ENCODE data around the gene DOCK10.
A peak's percentile ranks its signal among the peaks of the same experiment; 100 is the strongest.

DOCK10 gene

GRCh38 chr2:225041851-225042799, at the start of gene DOCK10:
Gene DOCK10, minus strand, starts transcription at chr2:225042468. Its CDS starts 94 bp downstream, at chr2:225042374.
- Histone ChIP-seq H3K4me3 (ENCODE audit: low read depth, low read length) (peak within 1 kb of the TSS; percentile 74), H3K27me3 (ENCODE audit: control insufficient read depth, insufficient read depth, low read length) (peaks cover 70% of the 10 kb centered on the region), H3K27ac (ENCODE audit: low read depth, low read length) (no peak within 1 kb of the TSS)

DNA sequence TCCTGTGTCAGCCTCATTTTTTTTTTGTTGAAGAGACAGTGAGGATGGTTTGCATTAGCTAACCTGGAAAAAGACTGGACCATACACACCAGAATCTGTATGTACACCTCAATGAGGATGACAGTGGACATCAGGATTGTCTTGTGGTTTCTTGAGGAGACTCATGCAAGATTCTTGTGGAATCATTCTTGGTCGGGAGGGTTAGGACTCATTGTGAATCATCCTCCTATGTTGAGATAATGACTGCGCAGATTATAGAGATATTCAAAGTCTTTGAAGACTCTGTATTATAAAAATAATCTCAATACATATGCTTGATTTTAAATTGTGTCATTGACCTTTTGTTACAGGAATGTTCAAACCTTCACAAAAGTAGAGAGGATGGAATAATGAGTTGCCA, 49.1 kb upstream of the DOCK10 start:
- no peaks in the 10 kb centered on the region for H3K9me3 ChIP-seq (ENCODE audit: control insufficient read depth, insufficient read depth, low read length)
- no peak overlapping the region for H3K9ac ChIP-seq (ENCODE audit: low read depth, low read length)
- no peak overlapping the region for H3K4me3 ChIP-seq (ENCODE audit: low read depth, low read length)
- H3K4me1 ChIP-seq (ENCODE audit: control insufficient read depth, insufficient read depth, low read length): no peaks in the 10 kb centered on the region
- H3K27ac ChIP-seq (ENCODE audit: low read depth, low read length): no peak overlapping the region
- H3K27me3 ChIP-seq (ENCODE audit: control insufficient read depth, insufficient read depth, low read length): no peaks in the 10 kb centered on the region
- no peaks in the 10 kb centered on the region for H3K36me3 ChIP-seq (ENCODE audit: control insufficient read depth, insufficient read depth, low read length)

More at GRCh38 chr2:225041851-225042799, at the start of gene DOCK10:
- H3K9ac ChIP-seq (ENCODE audit: low read depth, low read length): no peak within 1 kb of the TSS
- no peaks in the 10 kb centered on the region for H3K9me3 ChIP-seq (ENCODE audit: control insufficient read depth, insufficient read depth, low read length)
- peaks cover 21% of the 10 kb centered on the region; the same call in 1 of the 2 replicates for H3K4me1 ChIP-seq (ENCODE audit: control insufficient read depth, insufficient read depth, low read length)
- no peaks in the 10 kb centered on the region for H3K36me3 ChIP-seq (ENCODE audit: control insufficient read depth, insufficient read depth, low read length)

GRCh38 chr2:225090746-225091145, 48.5 kb upstream of the DOCK10 start:
- Histone ChIP-seq H3K9ac (ENCODE audit: low read depth, low read length) (no peak overlapping the region), H3K4me3 (ENCODE audit: low read depth, low read length) (no peak overlapping the region), H3K9me3 (ENCODE audit: control insufficient read depth, insufficient read depth, low read length) (no peaks in the 10 kb centered on the region), H3K36me3 (ENCODE audit: control insufficient read depth, insufficient read depth, low read length) (no peaks in the 10 kb centered on the region), H3K4me1 (ENCODE audit: control insufficient read depth, insufficient read depth, low read length) (no peaks in the 10 kb centered on the region), H3K27ac (ENCODE audit: low read depth, low read length) (no peak overlapping the region), H3K27me3 (ENCODE audit: control insufficient read depth, insufficient read depth, low read length) (no peaks in the 10 kb centered on the region)

DNA sequence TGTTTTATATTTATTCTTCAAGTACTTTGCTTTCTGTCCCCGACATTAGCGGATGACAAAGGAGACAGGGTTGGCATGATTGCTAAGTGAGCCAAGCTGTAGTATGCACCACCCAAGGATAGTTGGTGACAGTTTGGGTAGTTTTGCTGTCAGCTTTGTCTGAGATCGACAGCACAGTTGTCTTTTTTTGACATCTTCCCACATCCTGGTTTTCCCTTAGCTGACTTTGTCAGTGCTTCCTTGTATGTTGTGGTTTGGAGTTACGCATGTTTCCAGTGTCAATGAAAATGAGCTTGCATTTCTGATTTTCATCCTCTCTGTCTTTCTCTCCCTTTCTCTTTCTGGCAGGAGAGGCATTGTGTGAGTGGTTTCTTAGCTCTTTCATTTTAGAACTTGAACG, 44.6 kb upstream of the DOCK10 start:
- no peak overlapping the region for H3K9ac ChIP-seq (ENCODE audit: low read depth, low read length)
- no peak overlapping the region for H3K27ac ChIP-seq (ENCODE audit: low read depth, low read length)
- H3K36me3 ChIP-seq (ENCODE audit: control insufficient read depth, insufficient read depth, low read length): no peaks in the 10 kb centered on the region
- no peaks in the 10 kb centered on the region for H3K4me1 ChIP-seq (ENCODE audit: control insufficient read depth, insufficient read depth, low read length)
- no peaks in the 10 kb centered on the region for H3K9me3 ChIP-seq (ENCODE audit: control insufficient read depth, insufficient read depth, low read length)
- H3K4me3 ChIP-seq (ENCODE audit: low read depth, low read length): no peak overlapping the region
- no peaks in the 10 kb centered on the region for H3K27me3 ChIP-seq (ENCODE audit: control insufficient read depth, insufficient read depth, low read length)

- H3K27ac ChIP-seq (ENCODE audit: low read depth, low read length): no peak overlapping the region
- H3K4me1 ChIP-seq (ENCODE audit: control insufficient read depth, insufficient read depth, low read length): no peaks in the 10 kb centered on the region
- no peak overlapping the region for H3K9ac ChIP-seq (ENCODE audit: low read depth, low read length)
- no peaks in the 10 kb centered on the region for H3K27me3 ChIP-seq (ENCODE audit: control insufficient read depth, insufficient read depth, low read length)
- no peak overlapping the region for H3K4me3 ChIP-seq (ENCODE audit: low read depth, low read length)
- no peaks in the 10 kb centered on the region for H3K36me3 ChIP-seq (ENCODE audit: control insufficient read depth, insufficient read depth, low read length)
- no peaks in the 10 kb centered on the region for H3K9me3 ChIP-seq (ENCODE audit: control insufficient read depth, insufficient read depth, low read length)
Observed at GRCh38 chr2:225086439-225086838, 44.2 kb upstream of the DOCK10 start.

DNA sequence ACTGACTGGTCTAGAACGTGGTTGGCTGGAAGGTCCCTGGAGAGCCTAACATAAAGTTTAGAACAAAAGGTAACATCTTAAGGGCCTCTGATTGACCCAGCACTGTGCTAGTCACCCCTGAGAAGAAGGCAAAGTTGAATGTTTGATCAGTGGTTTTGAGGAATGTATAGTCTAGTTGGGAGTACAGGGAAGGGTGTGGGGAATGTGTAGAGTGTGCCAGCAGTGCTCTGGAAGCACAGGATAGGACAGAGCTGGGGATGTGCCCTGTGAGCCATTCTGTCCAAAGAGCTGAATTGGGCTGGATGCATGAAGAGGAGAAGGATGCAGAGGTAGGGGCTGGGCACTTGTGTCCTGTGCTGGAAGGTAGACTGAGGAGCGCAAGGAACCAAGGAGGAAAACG, 41.0 kb upstream of the DOCK10 start:
- no peak overlapping the region for H3K4me3 ChIP-seq (ENCODE audit: low read depth, low read length)
- H3K27ac ChIP-seq (ENCODE audit: low read depth, low read length): no peak overlapping the region
- H3K36me3 ChIP-seq (ENCODE audit: control insufficient read depth, insufficient read depth, low read length): no peaks in the 10 kb centered on the region
- H3K9ac ChIP-seq (ENCODE audit: low read depth, low read length): no peak overlapping the region
- no peaks in the 10 kb centered on the region for H3K9me3 ChIP-seq (ENCODE audit: control insufficient read depth, insufficient read depth, low read length)
- no peaks in the 10 kb centered on the region for H3K27me3 ChIP-seq (ENCODE audit: control insufficient read depth, insufficient read depth, low read length)
- H3K4me1 ChIP-seq (ENCODE audit: control insufficient read depth, insufficient read depth, low read length): no peaks in the 10 kb centered on the region

GRCh38 chr2:225076125-225076524, 33.9 kb upstream of the DOCK10 start:
- Histone ChIP-seq H3K27me3 (ENCODE audit: control insufficient read depth, insufficient read depth, low read length) (no peaks in the 10 kb centered on the region), H3K27ac (ENCODE audit: low read depth, low read length) (no peak overlapping the region), H3K4me3 (ENCODE audit: low read depth, low read length) (no peak overlapping the region), H3K36me3 (ENCODE audit: control insufficient read depth, insufficient read depth, low read length) (no peaks in the 10 kb centered on the region), H3K9me3 (ENCODE audit: control insufficient read depth, insufficient read depth, low read length) (no peaks in the 10 kb centered on the region), H3K4me1 (ENCODE audit: control insufficient read depth, insufficient read depth, low read length) (peaks cover 28% of the 10 kb centered on the region), H3K9ac (ENCODE audit: low read depth, low read length) (no peak overlapping the region)

DNA sequence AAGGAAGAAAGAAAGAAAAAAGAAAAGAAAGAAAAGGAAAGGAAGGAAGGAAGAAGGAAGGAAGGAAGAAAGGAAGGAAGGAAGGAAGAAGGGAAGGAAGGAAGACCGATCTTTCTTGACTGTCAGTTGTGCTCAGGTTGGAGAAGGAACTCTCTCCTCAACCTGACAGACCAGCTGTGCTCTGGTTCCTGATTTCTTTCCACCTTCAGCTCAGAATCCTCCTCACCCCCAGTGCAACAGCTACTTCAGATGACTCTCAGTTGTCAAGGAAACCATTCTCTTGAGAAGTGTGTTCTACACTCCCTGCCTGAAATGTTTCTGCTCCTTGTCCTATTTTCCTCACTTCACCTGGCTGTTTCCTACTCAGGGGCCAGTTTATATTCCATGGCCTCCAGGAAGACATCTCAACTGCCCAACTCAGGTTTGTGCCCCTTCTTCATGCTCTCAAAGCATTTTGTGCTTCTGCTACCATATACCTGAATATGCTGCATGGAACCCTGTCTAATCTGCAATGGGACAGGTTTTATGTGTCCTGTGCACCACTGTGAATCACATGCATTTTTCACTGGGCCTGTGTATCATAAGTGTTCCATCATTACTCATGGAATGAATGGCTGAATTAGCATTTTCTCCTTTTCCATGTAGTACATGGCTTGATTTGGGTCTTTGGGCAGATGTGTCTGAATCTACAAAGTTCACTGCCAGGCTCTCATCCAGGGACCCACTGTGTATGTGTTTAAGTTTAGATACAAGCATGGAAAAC, 32.8 kb upstream of the DOCK10 start:
- H3K4me3 ChIP-seq (ENCODE audit: low read depth, low read length): no peak overlapping the region
- peaks cover 31% of the 10 kb centered on the region for H3K4me1 ChIP-seq (ENCODE audit: control insufficient read depth, insufficient read depth, low read length)
- no peak overlapping the region for H3K27ac ChIP-seq (ENCODE audit: low read depth, low read length)
- no peaks in the 10 kb centered on the region for H3K36me3 ChIP-seq (ENCODE audit: control insufficient read depth, insufficient read depth, low read length)
- H3K9me3 ChIP-seq (ENCODE audit: control insufficient read depth, insufficient read depth, low read length): no peaks in the 10 kb centered on the region
- H3K9ac ChIP-seq (ENCODE audit: low read depth, low read length): no peak overlapping the region
- H3K27me3 ChIP-seq (ENCODE audit: control insufficient read depth, insufficient read depth, low read length): no peaks in the 10 kb centered on the region

DNA sequence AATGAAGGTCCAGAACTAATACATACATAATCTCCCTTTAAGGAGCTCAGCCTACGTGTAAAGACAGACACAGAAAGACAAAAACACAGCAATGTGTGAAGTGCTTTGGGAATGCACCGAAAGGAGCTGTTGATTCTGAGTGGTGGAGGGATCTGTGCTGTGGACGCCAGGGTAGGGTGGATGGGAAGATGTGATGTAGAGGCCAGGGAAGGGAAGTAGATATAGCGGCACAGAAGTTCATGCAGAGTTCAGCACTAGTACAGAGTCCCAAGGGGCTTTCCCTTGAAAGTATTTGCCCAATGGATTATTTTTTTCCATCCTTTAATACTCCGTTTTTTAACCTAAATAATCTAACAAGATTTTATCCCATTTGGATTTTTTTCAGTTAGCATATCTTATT, 32.1 kb upstream of the DOCK10 start:
- Histone ChIP-seq H3K27ac (ENCODE audit: low read depth, low read length) (no peak overlapping the region), H3K9ac (ENCODE audit: low read depth, low read length) (no peak overlapping the region), H3K4me3 (ENCODE audit: low read depth, low read length) (no peak overlapping the region), H3K4me1 (ENCODE audit: control insufficient read depth, insufficient read depth, low read length) (peaks cover 31% of the 10 kb centered on the region), H3K9me3 (ENCODE audit: control insufficient read depth, insufficient read depth, low read length) (no peaks in the 10 kb centered on the region), H3K27me3 (ENCODE audit: control insufficient read depth, insufficient read depth, low read length) (no peaks in the 10 kb centered on the region), H3K36me3 (ENCODE audit: control insufficient read depth, insufficient read depth, low read length) (no peaks in the 10 kb centered on the region)

- no peaks in the 10 kb centered on the region for H3K36me3 ChIP-seq (ENCODE audit: control insufficient read depth, insufficient read depth, low read length)
- H3K4me3 ChIP-seq (ENCODE audit: low read depth, low read length): no peak overlapping the region
- H3K4me1 ChIP-seq (ENCODE audit: control insufficient read depth, insufficient read depth, low read length): peaks cover 31% of the 10 kb centered on the region
- H3K9me3 ChIP-seq (ENCODE audit: control insufficient read depth, insufficient read depth, low read length): no peaks in the 10 kb centered on the region; the same call in 1 of the 2 replicates
- no peaks in the 10 kb centered on the region for H3K27me3 ChIP-seq (ENCODE audit: control insufficient read depth, insufficient read depth, low read length)
- H3K9ac ChIP-seq (ENCODE audit: low read depth, low read length): no peak overlapping the region
- peak overlapping the region; percentile 63 for H3K27ac ChIP-seq (ENCODE audit: low read depth, low read length)
Observed at GRCh38 chr2:225073198-225073597, 30.9 kb upstream of the DOCK10 start.

GRCh38 chr2:225072444-225072843, 30.2 kb upstream of the DOCK10 start:
- peaks cover 6% of the 10 kb centered on the region for H3K9me3 ChIP-seq (ENCODE audit: control insufficient read depth, insufficient read depth, low read length)
- no peaks in the 10 kb centered on the region for H3K36me3 ChIP-seq (ENCODE audit: control insufficient read depth, insufficient read depth, low read length)
- no peak overlapping the region; the same call in 1 of the 2 replicates for H3K4me3 ChIP-seq (ENCODE audit: low read depth, low read length)
- peaks cover 31% of the 10 kb centered on the region for H3K4me1 ChIP-seq (ENCODE audit: control insufficient read depth, insufficient read depth, low read length)
- peak overlapping the region; percentile 63 for H3K27ac ChIP-seq (ENCODE audit: low read depth, low read length)
- no peak overlapping the region for H3K9ac ChIP-seq (ENCODE audit: low read depth, low read length)
- no peaks in the 10 kb centered on the region for H3K27me3 ChIP-seq (ENCODE audit: control insufficient read depth, insufficient read depth, low read length)
